ENCODE measurements around the gene DST. TPM values are rescaled to one million over a fixed set of nuclear protein-coding genes. Genes with fewer than 3 reads are reported as not detected.

The DST gene
- total RNA-seq, 2 donors from 2014 or later, result 101 to 113 TPM

DNA sequence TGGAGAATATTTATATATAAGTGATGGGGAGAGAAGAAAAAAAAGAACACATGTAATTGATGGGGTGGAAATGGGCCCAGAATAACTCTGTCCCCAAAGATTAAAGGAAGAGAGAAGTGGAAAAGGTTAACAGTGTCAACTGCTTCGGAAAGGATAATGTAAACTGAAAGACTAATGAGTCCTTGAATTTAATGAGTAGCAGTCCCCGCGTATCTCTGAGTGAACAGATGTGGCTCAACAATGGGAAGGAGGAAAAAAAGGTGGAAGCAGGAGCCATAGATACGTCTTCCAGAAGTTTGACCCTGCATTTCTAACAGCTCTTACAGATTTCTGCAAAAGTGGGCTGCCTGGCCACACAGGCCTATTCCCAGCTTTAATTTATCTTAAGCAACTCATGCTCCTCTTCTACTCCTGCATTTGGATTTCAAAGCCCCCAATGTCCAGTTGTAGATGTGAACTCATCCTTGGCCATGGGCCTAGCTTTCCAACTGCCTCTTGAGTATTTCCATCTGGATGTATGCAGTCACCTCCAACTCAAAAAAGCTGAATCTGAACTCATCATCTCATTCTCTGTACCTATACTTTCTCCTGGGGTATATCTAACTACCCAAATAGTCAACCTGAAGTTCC is 61.3 kb downstream of the DST start:
- Mint-ChIP-seq H3K4me1 (no peaks in the 10 kb centered on the region), H3K4me3 (no peak overlapping the region), H3K36me3 (ENCODE audit: low read depth) (peaks cover 23% of the 10 kb centered on the region), H3K27me3 (ENCODE audit: insufficient read depth) (no peaks in the 10 kb centered on the region), H3K9me3 (peaks cover 6% of the 10 kb centered on the region), H3K27ac (no peak overlapping the region)
- WGBS, 2 experiments (ENCODE audit: insufficient coverage in 1 of 2, insufficient read length in 1 of 2), result 93% methylated on average over 4 of the region's 4 CpGs
- Histone ChIP-seq H3K27ac (ENCODE audit: low read depth, low read length) (no peak overlapping the region), H3K4me3 (ENCODE audit: low read length) (no peak overlapping the region), H3K36me3 (ENCODE audit: control insufficient read depth, insufficient read depth, low read length) (peaks cover 6% of the 10 kb centered on the region), H3K9ac (ENCODE audit: extremely low read depth, low read length, poor library complexity, severe bottlenecking) (no peak overlapping the region), H3K4me1 (ENCODE audit: control insufficient read depth, insufficient read depth, low read length) (no peaks in the 10 kb centered on the region), H3K27me3 (ENCODE audit: control insufficient read depth, insufficient read depth, low read length, poor library complexity, severe bottlenecking) (no peaks in the 10 kb centered on the region), H3K9me3 (ENCODE audit: control insufficient read depth, low read length) (no peaks in the 10 kb centered on the region)
- no peak for TF ChIP-seq CTCF (conservative IDR thresholded peaks at IDR 0.05)
- no peak for DNase-seq

GRCh38 chr6:56580271-56580670 is 62.4 kb downstream of the DST start:
- Mint-ChIP-seq H3K27ac (no peak overlapping the region), H3K4me3 (no peak overlapping the region), H3K36me3 (ENCODE audit: low read depth) (peaks cover 22% of the 10 kb centered on the region), H3K4me1 (no peaks in the 10 kb centered on the region), H3K27me3 (ENCODE audit: insufficient read depth) (no peaks in the 10 kb centered on the region), H3K9me3 (peaks cover 1% of the 10 kb centered on the region)
- Histone ChIP-seq H3K9ac (ENCODE audit: extremely low read depth, low read length, poor library complexity, severe bottlenecking) (no peak overlapping the region), H3K27ac (ENCODE audit: low read depth, low read length) (no peak overlapping the region), H3K27me3 (ENCODE audit: control insufficient read depth, insufficient read depth, low read length, poor library complexity, severe bottlenecking) (no peaks in the 10 kb centered on the region), H3K9me3 (ENCODE audit: control insufficient read depth, low read length) (no peaks in the 10 kb centered on the region), H3K4me1 (ENCODE audit: control insufficient read depth, insufficient read depth, low read length) (no peaks in the 10 kb centered on the region), H3K36me3 (ENCODE audit: control insufficient read depth, insufficient read depth, low read length) (peaks cover 12% of the 10 kb centered on the region), H3K4me3 (ENCODE audit: low read length) (no peak overlapping the region)
- WGBS, 2 experiments (ENCODE audit: insufficient coverage in 1 of 2, insufficient read length in 1 of 2), result 95 to 100% methylated on average over 4 to 5 of the region's 5 CpGs
- no peak for DNase-seq
- TF ChIP-seq CTCF (conservative IDR thresholded peaks at IDR 0.05), result no peak

DNA sequence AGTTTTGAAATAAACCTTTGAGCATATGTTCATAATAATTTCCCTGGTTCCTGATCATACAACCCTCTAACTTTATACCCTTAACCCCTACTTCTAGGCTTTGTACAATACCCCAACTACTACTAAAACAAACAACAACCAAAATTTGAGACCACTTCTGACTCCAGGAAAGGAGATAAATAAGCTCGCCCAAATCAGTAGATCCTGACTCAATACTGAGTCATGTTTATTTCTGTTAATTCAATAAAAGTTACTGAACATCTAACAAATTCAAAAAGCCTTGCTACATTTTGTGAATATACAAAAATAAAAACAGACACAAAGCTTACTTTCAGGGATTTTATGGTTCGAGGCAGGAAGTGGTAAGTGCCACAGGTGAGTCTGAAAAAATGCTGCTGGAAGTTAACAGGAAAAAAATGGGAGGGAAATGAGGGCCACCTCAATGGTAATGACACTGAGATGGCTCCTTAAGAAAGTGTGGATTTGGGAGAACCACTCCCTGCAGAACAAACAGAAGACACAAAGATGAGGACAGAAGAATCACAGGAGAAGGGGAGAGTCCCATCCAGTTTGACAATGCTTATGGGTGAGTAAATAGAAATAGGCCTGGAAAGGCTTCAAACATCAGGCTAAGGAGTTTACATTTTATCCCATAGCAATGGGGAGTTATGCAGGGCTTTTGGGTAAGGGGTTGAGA is 63.4 kb downstream of the DST start:
- Mint-ChIP-seq H3K36me3 (ENCODE audit: low read depth) (peaks cover 22% of the 10 kb centered on the region), H3K9me3 (peaks cover 1% of the 10 kb centered on the region), H3K4me3 (no peak overlapping the region), H3K27ac (peak overlapping the region; percentile 53), H3K27me3 (ENCODE audit: insufficient read depth) (no peaks in the 10 kb centered on the region), H3K4me1 (no peaks in the 10 kb centered on the region)
- Histone ChIP-seq H3K9me3 (ENCODE audit: control insufficient read depth, low read length) (no peaks in the 10 kb centered on the region), H3K4me3 (ENCODE audit: low read length) (no peak overlapping the region), H3K27ac (ENCODE audit: low read depth, low read length) (no peak overlapping the region), H3K9ac (ENCODE audit: extremely low read depth, low read length, poor library complexity, severe bottlenecking) (no peak overlapping the region), H3K27me3 (ENCODE audit: control insufficient read depth, insufficient read depth, low read length, poor library complexity, severe bottlenecking) (no peaks in the 10 kb centered on the region), H3K4me1 (ENCODE audit: control insufficient read depth, insufficient read depth, low read length) (no peaks in the 10 kb centered on the region), H3K36me3 (ENCODE audit: control insufficient read depth, insufficient read depth, low read length) (peaks cover 12% of the 10 kb centered on the region)
- no peak for DNase-seq
- WGBS, 2 experiments (ENCODE audit: insufficient coverage in 1 of 2, insufficient read length in 1 of 2), result 86 to 95% methylated on average over 1 to 2 of the region's 2 CpGs
- TF ChIP-seq CTCF (conservative IDR thresholded peaks at IDR 0.05), result no peak

All from endodermal cell (in vitro differentiated cells).